ENCODE data around the gene PPP2R3A. TPM values are rescaled to one million over a fixed set of nuclear protein-coding genes. Genes with fewer than 3 reads are reported as not detected.

PPP2R3A gene
- total and polyA plus RNA-seq, 2 of the 13 experiments (the other 11 are each of a cell fraction or from before 2014, with no cell fraction given), result 0.07 to 0.12 TPM

DNA sequence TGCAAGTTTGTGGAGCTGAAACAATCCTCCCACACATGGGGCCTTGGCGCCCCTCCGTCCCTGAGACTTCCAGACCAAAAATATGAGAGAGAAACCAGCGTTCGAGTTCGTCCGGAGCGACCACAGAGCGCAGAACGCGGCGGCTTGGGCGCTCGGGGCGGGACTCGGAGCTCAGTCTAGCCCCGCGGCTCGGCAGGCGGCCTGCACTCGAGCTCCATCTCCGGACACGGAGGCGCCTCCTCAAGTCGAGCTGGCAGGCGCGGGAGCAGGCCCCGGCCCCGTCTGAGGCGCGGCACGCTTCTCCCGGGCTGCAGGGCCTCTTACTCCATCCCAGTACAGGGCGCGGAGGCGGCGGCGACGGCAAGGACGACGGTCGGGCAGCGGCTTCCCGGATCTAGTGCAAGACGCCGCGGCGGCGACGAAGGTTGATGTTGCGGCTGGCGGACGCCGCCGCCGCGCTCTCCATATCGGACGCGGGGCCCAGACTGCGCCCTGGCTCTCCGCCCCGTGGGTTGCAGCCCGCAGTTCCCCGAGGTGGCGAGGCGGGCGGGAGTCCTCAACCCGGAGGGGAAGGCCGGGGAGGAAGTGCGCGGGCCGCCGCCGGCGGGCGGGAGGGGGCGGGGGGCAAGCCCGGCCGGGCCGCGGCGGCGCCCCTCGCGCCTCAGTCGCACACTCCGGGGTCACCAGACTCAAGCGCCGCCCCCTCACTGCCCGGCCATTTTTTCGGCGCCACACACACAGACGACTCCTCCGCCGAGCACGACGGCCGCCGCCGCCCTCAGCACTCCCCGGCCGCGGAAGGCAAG is 229.9 kb downstream of the PPP2R3A start (continued):
- TF ChIP-seq, protein P1, sequence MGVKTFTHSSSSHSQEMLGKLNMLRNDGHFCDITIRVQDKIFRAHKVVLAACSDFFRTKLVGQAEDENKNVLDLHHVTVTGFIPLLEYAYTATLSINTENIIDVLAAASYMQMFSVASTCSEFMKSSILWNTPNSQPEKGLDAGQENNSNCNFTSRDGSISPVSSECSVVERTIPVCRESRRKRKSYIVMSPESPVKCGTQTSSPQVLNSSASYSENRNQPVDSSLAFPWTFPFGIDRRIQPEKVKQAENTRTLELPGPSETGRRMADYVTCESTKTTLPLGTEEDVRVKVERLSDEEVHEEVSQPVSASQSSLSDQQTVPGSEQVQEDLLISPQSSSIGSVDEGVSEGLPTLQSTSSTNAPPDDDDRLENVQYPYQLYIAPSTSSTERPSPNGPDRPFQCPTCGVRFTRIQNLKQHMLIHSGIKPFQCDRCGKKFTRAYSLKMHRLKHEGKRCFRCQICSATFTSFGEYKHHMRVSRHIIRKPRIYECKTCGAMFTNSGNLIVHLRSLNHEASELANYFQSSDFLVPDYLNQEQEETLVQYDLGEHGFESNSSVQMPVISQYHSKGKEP (CRISPR knock-in tag; IDR thresholded peaks at IDR 0.05), result peak; percentile 19; the same call in 1 of the 2 replicates
- TF ChIP-seq SRY (CRISPR knock-in tag; IDR thresholded peaks at IDR 0.05) (no peak; the same call in 1 of the 2 replicates), PHF20 (CRISPR knock-in tag; IDR thresholded peaks at IDR 0.05) (peak; percentile 42; the same call in 1 of the 2 replicates), IRX3 (CRISPR knock-in tag; IDR thresholded peaks at IDR 0.05; ENCODE audit: borderline replicate concordance, low read depth) (no peak), ELF1 (CRISPR knock-in tag; IDR thresholded peaks at IDR 0.05) (no peak), ATRX (CRISPR knock-in tag; IDR thresholded peaks at IDR 0.05; ENCODE audit: borderline replicate concordance) (no peak), ZNF878 (CRISPR knock-in tag; IDR thresholded peaks at IDR 0.05) (no peak), BHLHE40 (IDR thresholded peaks at IDR 0.05; ENCODE audit: low read length) (0 out of 2 replicates have a peak, but pooled peaks have one; percentile 4), REXO4 (CRISPR knock-in tag; IDR thresholded peaks at IDR 0.05; ENCODE audit: borderline replicate concordance) (no peak), THAP11 (CRISPR knock-in tag; IDR thresholded peaks at IDR 0.05) (peak; percentile 58; the same call in 1 of the 2 replicates), ZC3H13 (CRISPR knock-in tag; IDR thresholded peaks at IDR 0.05) (0 out of 2 replicates have a peak, but pooled peaks have one; percentile 59), FOXK2 (IDR thresholded peaks at IDR 0.05) (no peak), RBFOX2 (IDR thresholded peaks at IDR 0.05; ENCODE audit: low read depth, low read length) (peak; percentile 75), FOXK1 (CRISPR knock-in tag; IDR thresholded peaks at IDR 0.05; ENCODE audit: borderline replicate concordance, low read depth) (0 out of 2 replicates have a peak, but pooled peaks have one; percentile 19), ZNF441 (CRISPR knock-in tag; IDR thresholded peaks at IDR 0.05; ENCODE audit: borderline replicate concordance) (no peak), PAWR (CRISPR knock-in tag; IDR thresholded peaks at IDR 0.05; ENCODE audit: borderline replicate concordance) (no peak)
- TF ChIP-seq, protein P2, sequence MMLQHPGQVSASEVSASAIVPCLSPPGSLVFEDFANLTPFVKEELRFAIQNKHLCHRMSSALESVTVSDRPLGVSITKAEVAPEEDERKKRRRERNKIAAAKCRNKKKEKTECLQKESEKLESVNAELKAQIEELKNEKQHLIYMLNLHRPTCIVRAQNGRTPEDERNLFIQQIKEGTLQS (CRISPR knock-in tag; IDR thresholded peaks at IDR 0.05), result 0 out of 2 replicates have a peak, but pooled peaks have one; percentile 8
- TF ChIP-seq, protein P3, sequence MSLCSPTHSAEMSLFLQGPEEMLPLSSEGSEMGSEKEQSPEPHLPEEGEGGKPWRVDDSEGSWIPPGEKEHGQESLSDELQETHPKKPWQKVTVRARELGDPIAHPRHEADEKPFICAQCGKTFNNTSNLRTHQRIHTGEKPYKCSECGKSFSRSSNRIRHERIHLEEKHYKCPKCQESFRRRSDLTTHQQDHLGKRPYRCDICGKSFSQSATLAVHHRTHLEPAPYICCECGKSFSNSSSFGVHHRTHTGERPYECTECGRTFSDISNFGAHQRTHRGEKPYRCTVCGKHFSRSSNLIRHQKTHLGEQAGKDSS (CRISPR knock-in tag; IDR thresholded peaks at IDR 0.05; ENCODE audit: borderline replicate concordance, low read depth), result peak; percentile 55; the same call in 1 of the 2 replicates
- TF ChIP-seq, protein P4, sequence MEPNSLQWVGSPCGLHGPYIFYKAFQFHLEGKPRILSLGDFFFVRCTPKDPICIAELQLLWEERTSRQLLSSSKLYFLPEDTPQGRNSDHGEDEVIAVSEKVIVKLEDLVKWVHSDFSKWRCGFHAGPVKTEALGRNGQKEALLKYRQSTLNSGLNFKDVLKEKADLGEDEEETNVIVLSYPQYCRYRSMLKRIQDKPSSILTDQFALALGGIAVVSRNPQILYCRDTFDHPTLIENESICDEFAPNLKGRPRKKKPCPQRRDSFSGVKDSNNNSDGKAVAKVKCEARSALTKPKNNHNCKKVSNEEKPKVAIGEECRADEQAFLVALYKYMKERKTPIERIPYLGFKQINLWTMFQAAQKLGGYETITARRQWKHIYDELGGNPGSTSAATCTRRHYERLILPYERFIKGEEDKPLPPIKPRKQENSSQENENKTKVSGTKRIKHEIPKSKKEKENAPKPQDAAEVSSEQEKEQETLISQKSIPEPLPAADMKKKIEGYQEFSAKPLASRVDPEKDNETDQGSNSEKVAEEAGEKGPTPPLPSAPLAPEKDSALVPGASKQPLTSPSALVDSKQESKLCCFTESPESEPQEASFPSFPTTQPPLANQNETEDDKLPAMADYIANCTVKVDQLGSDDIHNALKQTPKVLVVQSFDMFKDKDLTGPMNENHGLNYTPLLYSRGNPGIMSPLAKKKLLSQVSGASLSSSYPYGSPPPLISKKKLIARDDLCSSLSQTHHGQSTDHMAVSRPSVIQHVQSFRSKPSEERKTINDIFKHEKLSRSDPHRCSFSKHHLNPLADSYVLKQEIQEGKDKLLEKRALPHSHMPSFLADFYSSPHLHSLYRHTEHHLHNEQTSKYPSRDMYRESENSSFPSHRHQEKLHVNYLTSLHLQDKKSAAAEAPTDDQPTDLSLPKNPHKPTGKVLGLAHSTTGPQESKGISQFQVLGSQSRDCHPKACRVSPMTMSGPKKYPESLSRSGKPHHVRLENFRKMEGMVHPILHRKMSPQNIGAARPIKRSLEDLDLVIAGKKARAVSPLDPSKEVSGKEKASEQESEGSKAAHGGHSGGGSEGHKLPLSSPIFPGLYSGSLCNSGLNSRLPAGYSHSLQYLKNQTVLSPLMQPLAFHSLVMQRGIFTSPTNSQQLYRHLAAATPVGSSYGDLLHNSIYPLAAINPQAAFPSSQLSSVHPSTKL (CRISPR knock-in tag; IDR thresholded peaks at IDR 0.05), result peak; percentile 21
- TF ChIP-seq, protein P5, sequence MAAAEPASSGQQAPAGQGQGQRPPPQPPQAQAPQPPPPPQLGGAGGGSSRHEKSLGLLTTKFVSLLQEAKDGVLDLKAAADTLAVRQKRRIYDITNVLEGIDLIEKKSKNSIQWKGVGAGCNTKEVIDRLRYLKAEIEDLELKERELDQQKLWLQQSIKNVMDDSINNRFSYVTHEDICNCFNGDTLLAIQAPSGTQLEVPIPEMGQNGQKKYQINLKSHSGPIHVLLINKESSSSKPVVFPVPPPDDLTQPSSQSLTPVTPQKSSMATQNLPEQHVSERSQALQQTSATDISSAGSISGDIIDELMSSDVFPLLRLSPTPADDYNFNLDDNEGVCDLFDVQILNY (CRISPR knock-in tag; conservative IDR thresholded peaks at IDR 0.05), result 0 out of 2 replicates have a peak, but pooled peaks have one; percentile 14

Measured in HepG2 (cell line).